ENCODE data around the gene ERG28.

DNA sequence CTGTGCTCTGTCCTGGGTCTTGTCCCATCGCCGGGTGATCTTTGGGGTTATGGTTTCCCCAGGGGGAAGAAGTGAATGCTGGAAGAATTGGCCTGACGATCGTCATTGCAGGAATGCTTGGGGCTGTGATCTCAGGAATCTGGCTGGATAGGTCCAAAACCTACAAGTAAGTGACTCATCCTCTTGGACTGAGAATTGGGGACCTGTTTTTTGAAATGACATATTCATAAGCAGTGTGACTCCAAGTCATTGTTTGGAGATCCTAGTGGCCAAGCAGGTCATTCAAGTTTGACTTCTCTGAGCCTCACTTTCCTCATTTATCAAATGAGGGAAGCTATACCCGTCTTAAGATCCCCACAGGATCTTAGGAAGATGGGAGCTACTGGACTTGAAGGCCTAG, 25.8 kb downstream of the ERG28 start:
- TF ChIP-seq CTCF (IDR thresholded peaks at IDR 0.05) = no peak
- no peak for TF ChIP-seq POLR2A (IDR thresholded peaks at IDR 0.05)

All from uterus (tissue), 2 donors.